Lower leg skin (tissue), 4 donors: ENCODE measurements around the gene SKIL. TPM values are rescaled to one million over a fixed set of nuclear protein-coding genes. Genes with fewer than 3 reads are reported as not detected.

Experiments
- DNase-seq, 2 donors: peaks; one replicate each; pipeline ENCODE4 v3.0.0-alpha.2; 2019; ENCODE audit warnings: low spot score in 2 of 2
- H3K4me3 ChIP-seq: fragments of 200-600 bp; sonication (generic); 2 replicates; pipeline ENCODE4 v1.5.1; 2017; ENCODE audit warnings: mild to moderate bottlenecking, low read depth; ENCODE audit not compliant: poor library complexity, severe bottlenecking
- CTCF ChIP-seq, 3 donors: fragments of 450-650 bp; IDR thresholded peaks; one replicate each; pipeline ENCODE4 v1.5.1; 2016; ENCODE audit warnings: antibody characterized with exemption in 3 of 3, mild to moderate bottlenecking in 3 of 3, moderate library complexity in 2 of 3
- POLR2A ChIP-seq, 2 donors: fragments of 450-650 bp; IDR thresholded peaks; one replicate each; pipeline ENCODE4 v1.6.1; 2016 to 2017; ENCODE audit warnings: antibody characterized with exemption in 2 of 2, mild to moderate bottlenecking in 1 of 2, moderate library complexity in 1 of 2
- WGBS, 2 donors: methylation state at CpG; one replicate each; pipeline ENCODE4 v1.1.5; 2018; 5-methylcytosine and 5-hydroxymethylcytosine counted together
- intact Hi-C: fragments of 100-400 bp; cut with DNase I; formaldehyde crosslinking; loops from one replicate; pipeline ENCODE4 v1.15.0; 2023; ENCODE audit warnings: low total_unique reads
- total RNA-seq, 4 donors: library from RNA; depleted of rRNA; stranded (reverse); fragments of >200 nt; gene quantifications; one replicate each; pipeline ENCODE4 v1.1.0, GENCODE V29; 2016

SKIL gene
- total RNA-seq, 4 donors from 2014 or later = 26.9 to 32.2 (median 29.8) TPM

GRCh38 chr3:170418422-170419398, 61.2 kb downstream of the SKIL start, which contains the start of gene CLDN11:
TSS of gene CLDN11 (plus strand) at chr3:170418868. CDS start at chr3:170419067, 199 bp downstream.
- intact Hi-C loops = no loop called here
- H3K4me3 ChIP-seq = peak within 1 kb of the TSS; percentile 4
- DNase-seq = no peak
- WGBS, 2 donors = 11% methylated on average over 34 to 42 of the region's 79 CpGs
- TF ChIP-seq CTCF (IDR thresholded peaks at IDR 0.05) (no peak), POLR2A (IDR thresholded peaks at IDR 0.05) (no peak)

GRCh38 chr3:170419557-170420087, 62.1 kb downstream of the SKIL start:
- no peak for TF ChIP-seq CTCF (IDR thresholded peaks at IDR 0.05)
- TF ChIP-seq POLR2A (IDR thresholded peaks at IDR 0.05) = no peak
- no peak overlapping the region for H3K4me3 ChIP-seq
- 6 to 8% methylated on average over 38 to 45 of the region's 58 CpGs for WGBS, 2 donors
- peak in 1 of 2 donors; percentile 86 for DNase-seq
- intact Hi-C loops = loop anchor here (5.0 kb wide), 1 partner anchor 388 kb away; no protein-coding TSS in a partner anchor

GRCh38 chr3:170420307-170420821, 62.8 kb downstream of the SKIL start:
- no peak for DNase-seq
- intact Hi-C loops = loop anchor here (5.0 kb wide), 1 partner anchor 387 kb away; no protein-coding TSS in a partner anchor
- H3K4me3 ChIP-seq = no peak overlapping the region
- 42 to 54% methylated on average over 17 of the region's 17 CpGs for WGBS, 2 donors
- no peak for TF ChIP-seq CTCF (IDR thresholded peaks at IDR 0.05)
- TF ChIP-seq POLR2A (IDR thresholded peaks at IDR 0.05) = no peak

- no peak overlapping the region for H3K4me3 ChIP-seq
- peak in 1 of 2 donors; percentile 90 for DNase-seq
- 49 to 64% methylated on average over 12 of the region's 12 CpGs for WGBS, 2 donors
- no peak for TF ChIP-seq POLR2A (IDR thresholded peaks at IDR 0.05)
- TF ChIP-seq CTCF (IDR thresholded peaks at IDR 0.05) = no peak
- intact Hi-C loops = loop anchor here (5.0 kb wide), 1 partner anchor 386 kb away; no protein-coding TSS in a partner anchor
Observed at GRCh38 chr3:170421111-170421641, 63.7 kb downstream of the SKIL start.

GRCh38 chr3:170421758-170422157, 64.2 kb downstream of the SKIL start:
- intact Hi-C loops = loop anchor here (5.0 kb wide), 1 partner anchor 386 kb away; no protein-coding TSS in a partner anchor
- WGBS, 2 donors = 65 to 75% methylated on average over 2 of the region's 2 CpGs

More at GRCh38 chr3:170421758-170422157, 64.2 kb downstream of the SKIL start:
- no peak overlapping the region for H3K4me3 ChIP-seq
- no peak for TF ChIP-seq CTCF (IDR thresholded peaks at IDR 0.05)
- no peak for DNase-seq
